Mucosa of gallbladder (tissue), 1 donor: Measurements from ENCODE around the gene NISCH. TPM values are rescaled to one million over a fixed set of nuclear protein-coding genes. Genes with fewer than 3 reads are reported as not detected.

ENCODE experiments used
- DNase-seq: peaks from one replicate; pipeline ENCODE4 v3.0.0-alpha.2; 2020; ENCODE audit warnings: low spot score
- total RNA-seq: library from RNA; stranded (reverse); gene quantifications from one replicate; pipeline ENCODE4 v1.2.1, GENCODE V29; 2021
- donor health status: DM: no; HTN: no; CAD: no.

Gene NISCH
- total RNA-seq, 1 donor from 2014 or later, result 111 TPM

DNA sequence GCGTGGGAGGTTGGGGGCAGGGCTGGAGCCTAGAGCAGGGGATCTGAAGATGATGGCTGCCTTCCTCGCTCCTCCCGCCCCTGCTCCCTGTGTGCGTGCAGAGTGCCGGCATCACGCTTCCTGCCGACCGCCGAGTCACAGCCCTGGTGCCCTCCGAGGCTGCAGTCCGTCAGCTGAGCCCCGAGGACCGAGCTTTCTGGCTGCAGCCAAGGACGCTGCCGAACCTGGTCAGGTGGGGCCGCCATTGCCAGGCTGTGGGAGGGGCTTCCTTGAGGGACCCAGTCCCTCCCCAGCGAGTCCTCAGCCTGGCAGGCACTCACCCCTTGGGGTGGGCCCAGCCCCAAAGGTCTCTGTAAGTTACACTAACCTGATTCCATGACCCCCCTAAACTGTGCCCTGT is 57.3 kb downstream of the NISCH start:
- DNase-seq, result no peak

GRCh38 chr3:52513281-52513680 is 57.9 kb downstream of the NISCH start:
- no peak for DNase-seq

DNA sequence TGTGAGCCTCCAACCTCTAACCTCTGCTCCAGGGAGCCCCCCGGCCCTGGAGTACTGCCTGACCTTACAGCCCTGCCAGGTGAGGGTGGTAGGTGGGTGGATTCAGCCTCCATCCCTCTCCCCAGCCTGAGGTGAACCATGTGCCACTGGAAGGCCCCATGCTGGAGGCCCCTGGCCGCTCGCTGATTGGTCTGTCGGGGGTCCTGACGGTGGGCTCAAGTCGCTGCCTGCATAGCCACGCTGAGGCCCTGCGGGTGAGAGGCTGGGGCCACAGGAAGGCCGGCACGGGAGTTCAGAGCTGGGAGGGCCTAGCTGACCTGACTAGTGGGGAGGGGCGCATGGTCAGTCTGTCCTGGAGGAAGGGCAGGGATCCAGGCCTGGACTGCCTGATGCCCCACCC is 59.2 kb downstream of the NISCH start:
- DNase-seq, result no peak

- DNase-seq, result no peak
Measured at GRCh38 chr3:52515192-52515591, 59.8 kb downstream of the NISCH start.

DNA sequence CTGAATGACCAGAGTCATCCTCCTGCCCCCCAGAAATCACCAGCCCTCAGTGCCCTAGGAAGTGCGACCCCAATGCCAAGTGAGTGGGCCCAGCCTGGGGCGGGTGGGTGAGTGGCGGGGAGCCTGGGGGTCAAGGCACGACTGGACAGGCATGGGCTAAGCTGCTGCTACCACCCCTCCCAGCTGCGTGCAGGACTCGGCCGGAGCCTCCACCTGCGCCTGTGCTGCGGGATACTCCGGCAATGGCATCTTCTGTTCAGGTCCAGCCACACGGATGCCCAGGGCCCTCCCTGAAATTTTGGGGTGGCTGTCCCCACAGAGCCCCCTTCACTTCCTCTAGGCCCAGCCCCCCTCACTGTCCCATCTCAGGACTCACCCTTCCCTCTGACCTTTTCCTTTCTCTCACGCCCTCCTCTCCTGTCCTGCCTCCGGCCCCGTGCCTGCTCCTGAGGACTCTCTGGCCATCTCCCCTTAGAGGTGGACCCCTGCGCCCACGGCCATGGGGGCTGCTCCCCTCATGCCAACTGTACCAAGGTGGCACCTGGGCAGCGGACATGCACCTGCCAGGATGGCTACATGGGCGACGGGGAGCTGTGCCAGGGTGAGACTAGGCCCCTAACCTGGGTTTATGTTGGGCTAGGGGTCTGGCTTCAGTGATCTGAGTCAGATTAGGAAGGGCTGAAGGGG is 61.2 kb downstream of the NISCH start:
- no peak for DNase-seq

DNA sequence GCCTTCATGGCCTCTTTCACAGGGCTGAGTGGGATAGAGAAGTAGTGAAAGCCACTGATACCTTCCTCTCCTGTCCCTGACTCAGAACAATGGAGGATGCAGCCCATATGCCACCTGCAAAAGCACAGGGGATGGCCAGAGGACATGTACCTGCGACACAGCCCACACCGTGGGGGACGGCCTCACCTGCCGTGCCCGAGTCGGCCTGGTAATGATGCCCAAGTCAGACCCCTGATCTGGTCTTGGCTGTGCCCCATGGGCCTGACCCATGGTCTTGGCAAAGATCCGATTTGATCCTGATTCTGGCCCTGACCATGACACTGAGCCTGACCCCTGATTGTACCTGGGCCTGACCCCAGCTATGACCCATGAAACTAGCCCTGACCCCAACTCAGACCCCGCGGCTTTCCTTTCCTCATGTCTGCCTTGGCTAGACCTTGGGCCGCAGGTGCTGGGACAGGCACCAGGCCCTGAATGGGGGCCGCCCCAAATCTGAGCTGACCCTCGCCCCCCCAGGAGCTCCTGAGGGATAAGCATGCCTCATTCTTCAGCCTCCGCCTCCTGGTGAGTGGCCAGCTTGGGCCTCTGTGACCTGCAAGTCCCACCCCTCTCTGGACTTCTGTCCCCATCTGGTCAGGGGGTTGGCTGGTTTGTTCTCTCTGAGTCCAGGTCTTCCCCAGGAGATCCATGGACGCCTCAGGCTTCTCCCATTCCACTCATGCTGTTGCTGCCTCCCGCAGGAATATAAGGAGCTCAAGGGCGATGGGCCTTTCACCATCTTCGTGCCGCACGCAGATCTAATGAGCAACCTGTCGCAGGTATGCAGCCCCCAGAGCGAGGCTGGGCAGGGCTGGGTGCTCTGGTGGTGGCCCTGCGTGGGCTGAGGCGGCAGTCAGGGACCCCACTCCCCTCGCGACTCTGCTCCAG is 62.7 kb downstream of the NISCH start:
- no peak for DNase-seq

GRCh38 chr3:52518723-52519444 is 63.5 kb downstream of the NISCH start:
- DNase-seq, result no peak

GRCh38 chr3:52519445-52520140 is 64.2 kb downstream of the NISCH start:
- no peak for DNase-seq

DNA sequence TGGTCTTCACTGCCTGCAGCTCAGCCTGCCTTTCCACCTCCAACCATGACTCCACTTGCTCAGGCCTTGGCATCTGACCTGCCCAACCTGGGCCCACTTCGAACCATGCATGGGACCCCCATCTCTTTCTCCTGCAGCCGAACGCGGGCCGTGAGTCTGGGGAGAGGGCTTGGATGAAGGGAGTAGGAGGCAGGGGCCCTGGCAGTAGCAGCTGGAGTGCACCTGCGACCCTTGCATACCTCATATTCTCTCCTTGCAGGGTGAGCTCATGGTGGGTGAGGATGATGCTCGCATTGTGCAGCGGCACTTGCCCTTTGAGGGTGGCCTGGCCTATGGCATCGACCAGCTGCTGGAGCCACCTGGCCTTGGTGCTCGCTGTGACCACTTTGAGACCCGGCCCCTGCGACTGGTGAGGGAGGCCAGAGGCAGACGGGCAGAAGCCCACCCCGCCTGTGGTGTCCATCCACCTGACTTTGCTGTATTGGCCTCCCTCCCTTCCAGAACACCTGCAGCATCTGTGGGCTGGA is 64.8 kb downstream of the NISCH start:
- DNase-seq, result no peak

GRCh38 chr3:52520716-52521487 is 65.5 kb downstream of the NISCH start:
- DNase-seq, result no peak

GRCh38 chr3:52521488-52521824 is 66.1 kb downstream of the NISCH start:
- no peak for DNase-seq

GRCh38 chr3:52521881-52522650 is 66.7 kb downstream of the NISCH start:
- DNase-seq, result no peak

DNA sequence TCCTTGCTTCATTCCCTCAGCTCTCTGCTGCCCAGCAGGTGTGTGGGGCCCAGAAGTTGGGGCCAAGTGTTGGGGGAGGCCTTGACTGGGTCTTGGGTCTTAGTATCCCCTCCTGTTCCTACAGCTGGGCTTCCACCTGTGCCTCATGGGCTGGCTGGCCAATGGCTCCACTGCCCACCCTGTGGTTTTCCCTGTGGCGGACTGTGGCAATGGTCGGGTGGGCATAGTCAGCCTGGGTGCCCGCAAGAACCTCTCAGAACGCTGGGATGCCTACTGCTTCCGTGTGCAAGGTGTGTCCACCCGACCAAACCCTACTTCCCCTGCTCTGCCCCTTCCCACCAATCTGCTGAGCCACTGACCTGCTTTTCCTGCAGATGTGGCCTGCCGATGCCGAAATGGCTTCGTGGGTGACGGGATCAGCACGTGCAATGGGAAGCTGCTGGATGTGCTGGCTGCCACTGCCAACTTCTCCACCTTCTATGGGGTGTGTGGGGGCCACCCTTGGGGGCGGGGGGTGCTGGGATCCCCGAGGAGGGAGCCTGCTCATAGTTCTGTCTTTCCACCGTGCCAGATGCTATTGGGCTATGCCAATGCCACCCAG is 67.3 kb downstream of the NISCH start:
- DNase-seq, result no peak

DNA sequence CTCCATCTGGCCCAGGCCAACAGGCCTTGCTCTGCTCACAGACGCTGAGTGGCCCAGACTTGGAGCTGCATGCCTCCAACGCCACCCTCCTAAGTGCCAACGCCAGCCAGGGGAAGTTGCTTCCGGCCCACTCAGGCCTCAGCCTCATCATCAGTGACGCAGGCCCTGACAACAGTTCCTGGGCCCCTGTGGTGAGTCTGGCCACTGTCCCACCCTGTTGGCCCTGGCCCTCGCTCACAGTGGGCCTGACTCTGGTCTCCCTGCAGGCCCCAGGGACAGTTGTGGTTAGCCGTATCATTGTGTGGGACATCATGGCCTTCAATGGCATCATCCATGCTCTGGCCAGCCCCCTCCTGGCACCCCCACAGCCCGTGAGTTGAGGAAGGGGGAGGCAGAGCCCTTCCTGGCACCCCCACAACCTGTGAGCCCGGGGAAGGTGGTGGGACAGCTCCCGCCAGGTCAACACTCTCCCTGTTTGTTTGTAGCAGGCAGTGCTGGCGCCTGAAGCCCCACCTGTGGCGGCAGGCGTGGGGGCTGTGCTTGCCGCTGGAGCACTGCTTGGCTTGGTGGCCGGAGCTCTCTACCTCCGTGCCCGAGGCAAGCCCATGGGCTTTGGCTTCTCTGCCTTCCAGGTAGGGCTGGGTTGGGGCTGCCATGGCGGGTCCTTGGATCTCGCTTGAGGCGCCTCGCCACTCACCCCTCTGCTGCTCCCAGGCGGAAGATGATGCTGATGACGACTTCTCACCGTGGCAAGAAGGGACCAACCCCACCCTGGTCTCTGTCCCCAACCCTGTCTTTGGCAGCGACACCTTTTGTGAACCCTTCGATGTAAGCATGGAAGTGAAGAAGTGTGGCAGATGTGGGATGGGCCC is 68.2 kb downstream of the NISCH start:
- DNase-seq, result no peak

- no peak for DNase-seq
Measured at GRCh38 chr3:52524258-52524751, 68.9 kb downstream of the NISCH start.

GRCh38 chr3:52524752-52525679 is 69.6 kb downstream of the NISCH start:
- DNase-seq, result no peak
